ENCODE measurements around the gene CD247. TPM values are rescaled to one million over a fixed set of nuclear protein-coding genes. Genes with fewer than 3 reads are reported as not detected.

The CD247 gene
- total and polyA plus RNA-seq, 10 of the 15 experiments (the other 5 are each of a cell fraction or from before 2014, with no cell fraction given) = 0.10 to 0.77 (median 0.30) TPM

DNA sequence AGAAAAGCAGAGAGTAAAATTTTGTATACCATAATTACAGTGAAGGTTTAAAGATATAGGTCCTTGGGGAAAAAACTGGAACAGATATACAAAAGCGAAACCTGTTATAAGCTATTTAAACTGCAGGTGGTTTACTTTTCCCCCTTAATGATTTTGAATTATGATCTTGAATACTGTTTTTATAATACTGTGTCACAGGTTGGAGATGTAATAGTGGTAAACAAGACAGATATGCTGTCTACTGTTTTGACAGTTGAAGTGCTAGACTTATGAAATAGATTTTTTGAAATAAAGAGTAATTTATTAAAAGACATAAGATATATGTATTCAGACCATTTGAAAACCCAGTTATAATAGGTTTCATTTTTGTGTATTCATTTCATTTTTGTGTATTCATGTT lies 129.4 kb downstream of the CD247 start:
- in situ Hi-C loops (cut with MboI) (no loop called here), intact Hi-C loops (cut with micrococcal nuclease; ENCODE audit: unreplicated experiment) (no loop called here)
- no peak for FAIRE-seq
- no peak for TF ChIP-seq SREBF1 (IDR thresholded peaks at IDR 0.05; ENCODE audit: low read length)
- no peak for TF ChIP-seq MTA3 (IDR thresholded peaks at IDR 0.05; ENCODE audit: borderline replicate concordance, low read length)
- no peak for TF ChIP-seq STAT3 (IDR thresholded peaks at IDR 0.05; ENCODE audit: low read depth, low read length)
- ChIA-PET SMC1A (ENCODE audit: uncharacterized antibody, unreplicated experiment) (interaction anchor here (0.8 to 1.2 kb wide), 3 partner anchors 31 to 320 kb away, joined by 3 read pairs; no protein-coding TSS in a partner anchor), CTCF (interaction anchor here (0.8 to 1.5 kb wide), 2 partner anchors 46 to 121 kb away, joined by 3 to 4 read pairs; no protein-coding TSS in a partner anchor), RAD21 (ENCODE audit: unreplicated experiment) (no interaction called here), POLR2A (no interaction called here)
- H3K79me2 ChIP-seq (ENCODE audit: control insufficient read depth, insufficient read depth, low read length) = no peaks in the 10 kb centered on the region
- no peak overlapping the region for H3K4me3 ChIP-seq
- ATAC-seq = no peak
- H2AFZ ChIP-seq (ENCODE audit: control insufficient read depth, low read depth, low read length) = no peak overlapping the region
- no peak overlapping the region for H3K4me2 ChIP-seq (ENCODE audit: control insufficient read depth, insufficient read depth)
- peaks cover 5 to 23% of the 10 kb centered on the region in 2 experiments for H3K36me3 ChIP-seq (ENCODE audit: control insufficient read depth in 2 of 2, insufficient read depth in 2 of 2, low read length in 1 of 2)
- no peaks in the 10 kb centered on the region for H3K4me1 ChIP-seq (ENCODE audit: control insufficient read depth, insufficient read depth, low read length)
- no peaks in the 10 kb centered on the region for H4K20me1 ChIP-seq (ENCODE audit: control insufficient read depth, insufficient read depth)
- DNase-seq (ENCODE audit: low read depth, low spot score) = no peak
- H3K9ac ChIP-seq (ENCODE audit: control insufficient read depth, insufficient read depth, low read length) = no peak overlapping the region
- H3K9me3 ChIP-seq (replicated peaks; ENCODE audit: control insufficient read depth, insufficient read depth, low read length) = no peaks in the 10 kb centered on the region
- H3K27ac ChIP-seq (ENCODE audit: control insufficient read depth, insufficient read depth) = no peak overlapping the region
- no TSS peak for BruUV-seq (replicated peaks)
- no peaks in the 10 kb centered on the region for H3K27me3 ChIP-seq (replicated peaks in 1 of 2; ENCODE audit: control insufficient read depth in 2 of 2, insufficient read depth in 2 of 2, low read length in 1 of 2)
- WGBS (ENCODE audit: insufficient coverage, insufficient replicate concordance, low lambda C conversion rate, missing lambda C conversion rate) = 100% methylated on average over 1 of the region's 1 CpG

DNA sequence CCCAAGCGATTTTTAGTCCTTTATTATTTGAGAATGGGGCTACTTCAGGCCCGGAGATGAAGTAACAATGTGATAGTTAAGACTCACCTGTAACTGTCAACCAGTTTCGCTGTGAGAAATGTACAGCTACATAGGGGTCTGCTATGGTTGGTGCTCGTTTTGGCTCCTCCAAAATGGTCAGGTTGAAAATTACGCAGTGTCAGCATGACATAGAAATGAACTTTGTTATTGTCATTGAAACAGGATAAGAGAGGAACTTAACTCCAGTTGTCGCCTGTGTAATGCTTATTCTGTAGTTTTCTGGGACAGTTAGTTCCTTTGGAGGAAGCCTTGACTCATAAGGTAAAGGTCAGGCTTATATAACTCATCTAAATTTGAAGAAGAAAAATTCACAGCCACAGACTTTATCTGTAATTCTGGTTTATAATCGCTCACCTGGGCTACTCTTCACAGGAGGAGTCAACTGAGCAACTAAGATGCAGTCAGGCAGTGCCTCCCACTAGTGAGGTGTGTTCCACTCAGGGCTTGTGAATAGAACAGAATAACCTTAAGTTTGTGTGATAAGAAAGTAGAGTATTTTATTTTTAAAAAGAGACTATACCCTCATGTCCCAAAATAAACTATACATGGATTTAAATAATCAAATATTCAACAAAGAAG lies 130.9 kb downstream of the CD247 start:
- Histone ChIP-seq H3K36me3 (ENCODE audit: control insufficient read depth in 2 of 2, insufficient read depth in 2 of 2, low read length in 1 of 2) (peaks cover 5 to 23% of the 10 kb centered on the region in 2 experiments), H3K4me1 (ENCODE audit: control insufficient read depth, insufficient read depth, low read length) (no peaks in the 10 kb centered on the region), H3K4me3 (no peak overlapping the region), H3K4me2 (ENCODE audit: control insufficient read depth, insufficient read depth) (no peak overlapping the region), H3K27me3 (replicated peaks in 1 of 2; ENCODE audit: control insufficient read depth in 2 of 2, insufficient read depth in 2 of 2, low read length in 1 of 2) (no peaks in the 10 kb centered on the region), H3K9me3 (replicated peaks; ENCODE audit: control insufficient read depth, insufficient read depth, low read length) (no peaks in the 10 kb centered on the region), H3K79me2 (ENCODE audit: control insufficient read depth, insufficient read depth, low read length) (no peaks in the 10 kb centered on the region), H3K9ac (ENCODE audit: control insufficient read depth, insufficient read depth, low read length) (no peak overlapping the region), H4K20me1 (ENCODE audit: control insufficient read depth, insufficient read depth) (no peaks in the 10 kb centered on the region), H2AFZ (ENCODE audit: control insufficient read depth, low read depth, low read length) (no peak overlapping the region), H3K27ac (ENCODE audit: control insufficient read depth, insufficient read depth) (no peak overlapping the region)
- BruUV-seq (replicated peaks) = no TSS peak
- POLR2A ChIA-PET = no interaction called here
- no peak for ATAC-seq
- intact Hi-C loops (cut with micrococcal nuclease; ENCODE audit: unreplicated experiment) = no loop called here
- DNase-seq (ENCODE audit: low read depth, low spot score) = no peak
- in situ Hi-C loops (cut with MboI) = no loop called here
- CTCF ChIA-PET = interaction anchor here (1.5 kb wide), 1 partner anchor 45 kb away, joined by 4 read pairs; no protein-coding TSS in a partner anchor
- FAIRE-seq = no peak
- WGBS (ENCODE audit: insufficient coverage, insufficient replicate concordance, low lambda C conversion rate, missing lambda C conversion rate) = 93% methylated on average over 7 of the region's 7 CpGs
- RAD21 ChIA-PET (ENCODE audit: unreplicated experiment) = interaction anchor here (1.0 kb wide), 1 partner anchor 119 kb away, joined by 3 read pairs; no protein-coding TSS in a partner anchor
- SMC1A ChIA-PET (ENCODE audit: uncharacterized antibody, unreplicated experiment) = interaction anchor here (0.7 kb wide), 1 partner anchor 168 kb away, joined by 3 read pairs; no protein-coding TSS in a partner anchor
- TF ChIP-seq GABPA (IDR thresholded peaks at IDR 0.05; ENCODE audit: low read depth) = no peak
- TF ChIP-seq, protein P1, sequence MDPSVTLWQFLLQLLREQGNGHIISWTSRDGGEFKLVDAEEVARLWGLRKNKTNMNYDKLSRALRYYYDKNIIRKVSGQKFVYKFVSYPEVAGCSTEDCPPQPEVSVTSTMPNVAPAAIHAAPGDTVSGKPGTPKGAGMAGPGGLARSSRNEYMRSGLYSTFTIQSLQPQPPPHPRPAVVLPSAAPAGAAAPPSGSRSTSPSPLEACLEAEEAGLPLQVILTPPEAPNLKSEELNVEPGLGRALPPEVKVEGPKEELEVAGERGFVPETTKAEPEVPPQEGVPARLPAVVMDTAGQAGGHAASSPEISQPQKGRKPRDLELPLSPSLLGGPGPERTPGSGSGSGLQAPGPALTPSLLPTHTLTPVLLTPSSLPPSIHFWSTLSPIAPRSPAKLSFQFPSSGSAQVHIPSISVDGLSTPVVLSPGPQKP (IDR thresholded peaks at IDR 0.05; ENCODE audit: low read depth, low read length) = no peak
- TF ChIP-seq, protein P2, sequence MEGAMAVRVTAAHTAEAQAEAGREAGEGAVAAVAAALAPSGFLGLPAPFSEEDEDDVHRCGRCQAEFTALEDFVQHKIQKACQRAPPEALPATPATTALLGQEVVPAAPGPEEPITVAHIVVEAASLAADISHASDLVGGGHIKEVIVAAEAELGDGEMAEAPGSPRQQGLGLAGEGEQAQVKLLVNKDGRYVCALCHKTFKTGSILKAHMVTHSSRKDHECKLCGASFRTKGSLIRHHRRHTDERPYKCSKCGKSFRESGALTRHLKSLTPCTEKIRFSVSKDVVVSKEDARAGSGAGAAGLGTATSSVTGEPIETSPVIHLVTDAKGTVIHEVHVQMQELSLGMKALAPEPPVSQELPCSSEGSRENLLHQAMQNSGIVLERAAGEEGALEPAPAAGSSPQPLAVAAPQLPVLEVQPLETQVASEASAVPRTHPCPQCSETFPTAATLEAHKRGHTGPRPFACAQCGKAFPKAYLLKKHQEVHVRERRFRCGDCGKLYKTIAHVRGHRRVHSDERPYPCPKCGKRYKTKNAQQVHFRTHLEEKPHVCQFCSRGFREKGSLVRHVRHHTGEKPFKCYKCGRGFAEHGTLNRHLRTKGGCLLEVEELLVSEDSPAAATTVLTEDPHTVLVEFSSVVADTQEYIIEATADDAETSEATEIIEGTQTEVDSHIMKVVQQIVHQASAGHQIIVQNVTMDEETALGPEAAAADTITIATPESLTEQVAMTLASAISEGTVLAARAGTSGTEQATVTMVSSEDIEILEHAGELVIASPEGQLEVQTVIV (IDR thresholded peaks at IDR 0.05; ENCODE audit: borderline replicate concordance, partially characterized antibody) = no peak
- TF ChIP-seq, protein P3, sequence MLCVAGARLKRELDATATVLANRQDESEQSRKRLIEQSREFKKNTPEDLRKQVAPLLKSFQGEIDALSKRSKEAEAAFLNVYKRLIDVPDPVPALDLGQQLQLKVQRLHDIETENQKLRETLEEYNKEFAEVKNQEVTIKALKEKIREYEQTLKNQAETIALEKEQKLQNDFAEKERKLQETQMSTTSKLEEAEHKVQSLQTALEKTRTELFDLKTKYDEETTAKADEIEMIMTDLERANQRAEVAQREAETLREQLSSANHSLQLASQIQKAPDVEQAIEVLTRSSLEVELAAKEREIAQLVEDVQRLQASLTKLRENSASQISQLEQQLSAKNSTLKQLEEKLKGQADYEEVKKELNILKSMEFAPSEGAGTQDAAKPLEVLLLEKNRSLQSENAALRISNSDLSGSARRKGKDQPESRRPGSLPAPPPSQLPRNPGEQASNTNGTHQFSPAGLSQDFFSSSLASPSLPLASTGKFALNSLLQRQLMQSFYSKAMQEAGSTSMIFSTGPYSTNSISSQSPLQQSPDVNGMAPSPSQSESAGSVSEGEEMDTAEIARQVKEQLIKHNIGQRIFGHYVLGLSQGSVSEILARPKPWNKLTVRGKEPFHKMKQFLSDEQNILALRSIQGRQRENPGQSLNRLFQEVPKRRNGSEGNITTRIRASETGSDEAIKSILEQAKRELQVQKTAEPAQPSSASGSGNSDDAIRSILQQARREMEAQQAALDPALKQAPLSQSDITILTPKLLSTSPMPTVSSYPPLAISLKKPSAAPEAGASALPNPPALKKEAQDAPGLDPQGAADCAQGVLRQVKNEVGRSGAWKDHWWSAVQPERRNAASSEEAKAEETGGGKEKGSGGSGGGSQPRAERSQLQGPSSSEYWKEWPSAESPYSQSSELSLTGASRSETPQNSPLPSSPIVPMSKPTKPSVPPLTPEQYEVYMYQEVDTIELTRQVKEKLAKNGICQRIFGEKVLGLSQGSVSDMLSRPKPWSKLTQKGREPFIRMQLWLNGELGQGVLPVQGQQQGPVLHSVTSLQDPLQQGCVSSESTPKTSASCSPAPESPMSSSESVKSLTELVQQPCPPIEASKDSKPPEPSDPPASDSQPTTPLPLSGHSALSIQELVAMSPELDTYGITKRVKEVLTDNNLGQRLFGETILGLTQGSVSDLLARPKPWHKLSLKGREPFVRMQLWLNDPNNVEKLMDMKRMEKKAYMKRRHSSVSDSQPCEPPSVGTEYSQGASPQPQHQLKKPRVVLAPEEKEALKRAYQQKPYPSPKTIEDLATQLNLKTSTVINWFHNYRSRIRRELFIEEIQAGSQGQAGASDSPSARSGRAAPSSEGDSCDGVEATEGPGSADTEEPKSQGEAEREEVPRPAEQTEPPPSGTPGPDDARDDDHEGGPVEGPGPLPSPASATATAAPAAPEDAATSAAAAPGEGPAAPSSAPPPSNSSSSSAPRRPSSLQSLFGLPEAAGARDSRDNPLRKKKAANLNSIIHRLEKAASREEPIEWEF (IDR thresholded peaks at IDR 0.05; ENCODE audit: insufficient replicate concordance, low read depth, low read length) = no peak
